NCI-H460 (cell line): Measurements from ENCODE around the gene TMEM108. TPM values are rescaled to one million over a fixed set of nuclear protein-coding genes. Genes with fewer than 3 reads are reported as not detected.

Experiments
- DNase-seq: peaks from one replicate; pipeline ENCODE4 v3.0.0-alpha.2; 2016; ENCODE audit warnings: low read depth; ENCODE audit errors: extremely low read depth
- total RNA-seq: library from RNA; depleted of rRNA; stranded (reverse); fragments of >200 nt; shearing (Covaris generic); gene quantifications from 2 replicates; pipeline ENCODE4 v1.2.3, GENCODE V29; 2014

TMEM108 gene
- total RNA-seq, 1 experiment from 2014 or later = not detected

DNA sequence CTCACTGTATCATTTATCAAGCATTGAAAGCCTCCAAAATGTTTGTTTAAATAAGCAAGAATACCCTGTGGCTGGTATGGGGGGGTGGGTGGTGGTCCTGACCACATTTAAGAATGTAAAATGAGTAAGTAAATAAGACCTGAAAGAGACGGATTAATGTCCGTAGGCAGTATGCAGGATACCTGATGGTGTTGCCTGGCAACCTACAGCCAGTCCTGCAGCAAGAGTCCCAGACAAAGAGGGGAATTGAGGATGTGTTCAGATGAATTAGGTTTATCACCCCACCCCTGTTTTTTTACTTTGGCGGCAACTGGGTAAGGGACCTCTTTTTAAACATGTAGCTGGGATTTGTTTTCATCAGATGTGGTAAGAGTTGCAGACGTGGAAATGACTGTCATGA is 261.9 kb downstream of the TMEM108 start:
- no peak for DNase-seq

GRCh38 chr3:133301194-133301593 is 263.0 kb downstream of the TMEM108 start:
- DNase-seq = no peak

- no peak for DNase-seq
These were observed 263.5 kb downstream of the TMEM108 start for GRCh38 chr3:133301731-133302130.

DNA sequence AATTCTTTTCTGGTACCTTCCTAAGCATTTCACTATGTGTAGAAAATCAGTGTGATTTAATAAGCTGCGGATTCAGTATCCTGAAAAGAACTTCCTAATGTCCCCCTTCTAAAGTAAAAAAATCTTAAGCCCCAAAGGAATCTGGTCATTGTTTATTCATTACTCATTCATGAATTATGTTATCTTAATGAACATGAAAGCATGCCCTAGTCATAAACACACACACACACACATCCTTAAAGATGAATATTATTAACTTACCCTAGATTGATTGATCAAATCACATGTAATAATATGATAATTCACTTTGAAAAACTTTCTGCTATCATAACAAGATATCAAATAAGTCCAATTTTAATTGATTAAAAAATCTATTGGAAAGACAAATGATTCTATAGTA is 265.2 kb downstream of the TMEM108 start:
- DNase-seq = no peak

DNA sequence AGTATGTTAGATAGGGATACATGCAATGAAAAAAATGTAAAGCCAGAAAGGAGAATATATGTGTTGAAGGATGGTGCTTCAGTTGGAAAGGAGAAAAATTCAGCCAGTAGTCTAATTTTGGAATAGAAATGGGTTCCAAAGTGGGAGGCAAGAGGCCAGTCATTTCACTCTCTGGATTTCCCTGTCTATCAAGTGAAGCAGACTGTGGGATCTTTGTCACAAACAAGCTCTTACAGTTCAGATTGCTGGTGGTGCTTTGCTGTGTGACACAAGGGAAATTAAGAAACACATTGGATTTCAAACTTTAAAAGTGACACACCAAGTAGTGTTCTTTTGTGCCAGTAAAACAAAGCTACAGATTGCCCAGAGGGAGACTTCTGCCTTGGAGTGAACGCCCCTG is 279.7 kb downstream of the TMEM108 start:
- DNase-seq = no peak

GRCh38 chr3:133328373-133328772 is 290.2 kb downstream of the TMEM108 start:
- DNase-seq = no peak

- no peak for DNase-seq
These were observed 291.4 kb downstream of the TMEM108 start for GRCh38 chr3:133329626-133330025.

DNA sequence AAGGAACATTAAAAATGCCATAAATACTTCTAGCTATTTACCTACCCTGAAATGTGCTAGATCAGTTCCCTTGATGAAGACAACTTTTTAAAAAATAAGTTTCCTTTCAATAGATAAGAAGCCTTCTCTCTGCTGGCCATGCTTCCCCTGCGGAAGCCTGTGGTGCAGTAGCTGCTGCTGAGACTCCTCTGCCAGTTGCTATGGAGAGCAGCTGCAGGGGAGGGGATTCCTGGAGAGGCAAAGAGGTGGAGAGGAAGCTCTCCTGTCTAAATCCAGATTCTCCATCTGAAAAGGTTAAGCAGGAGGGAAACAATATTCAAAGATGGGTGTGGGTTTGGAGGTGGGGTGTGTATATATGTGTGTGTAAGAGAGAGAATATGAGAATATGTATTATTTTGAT is 291.9 kb downstream of the TMEM108 start:
- no peak for DNase-seq

- DNase-seq = no peak
These were observed 292.3 kb downstream of the TMEM108 start for GRCh38 chr3:133330522-133330921.

DNA sequence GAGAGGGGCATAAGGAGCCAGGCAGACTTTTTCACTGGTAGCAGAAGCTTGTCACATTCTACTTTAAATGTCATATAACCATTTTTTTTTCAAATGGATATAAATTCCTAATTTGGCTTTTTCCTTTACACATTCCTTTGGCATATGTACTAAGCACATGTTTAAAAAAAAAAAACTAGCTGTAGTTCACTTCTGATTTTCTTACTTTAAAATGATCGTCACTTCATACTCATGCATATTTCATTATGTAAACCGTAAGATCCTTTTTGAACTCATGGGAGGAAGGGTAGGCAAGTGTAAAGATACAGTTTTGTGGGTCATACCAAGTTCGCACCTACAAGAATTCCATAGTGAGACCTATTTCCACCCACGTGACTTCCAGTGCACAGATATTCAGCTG is 316.5 kb downstream of the TMEM108 start:
- no peak for DNase-seq

- no peak for DNase-seq
These were observed 322.3 kb downstream of the TMEM108 start for GRCh38 chr3:133360476-133360875.

GRCh38 chr3:133361011-133361410 is 322.8 kb downstream of the TMEM108 start:
- no peak for DNase-seq

DNA sequence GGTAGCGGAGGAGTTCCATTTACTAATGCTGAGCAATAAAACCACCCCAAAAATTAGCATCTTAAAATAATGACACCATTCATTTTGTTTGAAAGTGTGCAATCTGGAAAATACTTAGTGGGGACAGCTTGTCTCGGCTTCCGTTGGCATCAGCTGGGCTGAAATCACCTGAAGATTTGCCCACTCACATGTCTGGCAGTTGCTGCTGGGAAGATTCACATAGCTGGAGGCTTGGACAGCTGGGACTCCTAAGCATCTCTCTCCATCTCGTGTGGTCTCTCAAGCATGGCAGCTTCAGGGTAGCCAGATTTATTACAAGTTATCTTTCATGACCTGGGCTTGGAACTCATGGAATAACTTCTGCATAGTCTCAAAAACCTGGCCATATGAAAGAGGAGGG is 323.2 kb downstream of the TMEM108 start:
- no peak for DNase-seq

- DNase-seq = no peak
These were observed 324.3 kb downstream of the TMEM108 start for GRCh38 chr3:133362539-133362938.

- no peak for DNase-seq
These were observed 326.5 kb downstream of the TMEM108 start for GRCh38 chr3:133364704-133365103.

DNA sequence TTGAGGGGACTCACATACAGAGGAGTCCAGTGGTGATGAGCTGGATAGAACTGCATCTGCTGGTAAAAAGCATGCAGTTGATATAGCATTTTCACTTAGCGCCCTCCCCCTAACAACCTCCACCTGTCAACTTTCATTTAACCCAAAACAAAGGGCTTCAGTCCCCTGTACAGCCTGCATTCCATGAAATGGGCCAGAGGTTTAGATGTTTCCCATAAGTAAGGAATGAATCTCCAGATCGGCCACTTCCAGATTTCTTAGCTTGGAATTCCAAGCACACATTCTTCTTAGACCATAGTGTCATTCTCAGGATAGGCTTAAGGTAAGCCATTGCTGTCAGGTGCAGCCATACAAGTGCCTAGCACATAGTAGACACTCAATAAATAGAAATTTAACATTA is 328.7 kb downstream of the TMEM108 start:
- DNase-seq = no peak

GRCh38 chr3:133367403-133367802 is 329.2 kb downstream of the TMEM108 start:
- DNase-seq = no peak

GRCh38 chr3:133367956-133368355 is 329.8 kb downstream of the TMEM108 start:
- no peak for DNase-seq

- no peak for DNase-seq
These were observed 330.3 kb downstream of the TMEM108 start for GRCh38 chr3:133368371-133369067.

DNA sequence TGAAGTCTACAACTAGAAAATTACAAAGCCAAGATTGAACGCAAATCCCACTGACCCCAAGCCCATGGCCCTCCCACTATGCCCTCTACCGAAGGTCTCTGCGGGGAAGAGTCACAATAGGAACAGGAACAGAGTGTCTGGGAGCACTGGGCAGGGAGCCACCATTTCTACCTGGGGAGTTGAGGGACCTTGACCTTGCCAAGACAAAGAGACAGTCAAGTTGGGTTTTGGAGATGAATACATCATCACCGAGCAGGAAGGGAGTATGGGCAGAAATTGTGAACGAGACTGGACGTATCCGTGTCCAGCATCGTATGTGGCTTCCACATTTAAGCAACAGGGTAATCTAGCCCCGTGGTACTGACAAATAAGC is 330.9 kb downstream of the TMEM108 start:
- no peak for DNase-seq

- DNase-seq = no peak
These were observed 333.0 kb downstream of the TMEM108 start for GRCh38 chr3:133371181-133371580.

DNA sequence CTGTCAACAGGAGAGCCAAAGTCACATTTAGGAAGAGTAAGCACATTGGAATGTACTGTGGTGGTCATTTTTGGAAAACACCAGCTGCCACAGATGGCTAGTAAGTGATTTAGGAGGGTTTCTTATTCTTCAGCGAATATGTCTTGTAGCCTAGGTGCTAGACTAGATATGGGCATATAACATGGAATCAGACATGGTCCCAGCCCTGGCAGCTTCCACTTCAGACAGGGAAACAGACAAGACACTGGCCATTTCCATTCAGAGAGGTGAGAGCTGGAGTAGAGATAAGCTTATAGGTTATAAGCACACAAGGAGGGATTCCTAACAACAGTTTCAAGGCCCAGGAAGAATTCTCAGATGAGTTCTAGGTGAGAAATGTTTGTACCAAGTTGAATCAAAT is 333.5 kb downstream of the TMEM108 start:
- DNase-seq = no peak
